Duodenal mucosa (tissue), 2 donors: Measurements from ENCODE around the gene IFT22.
"Not testable (repeated sequence)": the region's sequence is repeated elsewhere in the genome, so short reads cannot be mapped to it uniquely, and the experiment has no call there.

Experiments
- H3K27ac ChIP-seq: one replicate; pipeline ENCODE4 v1.7.0; 2013; ENCODE audit warnings: low read depth, low read length
- H3K27me3 ChIP-seq, 2 donors: one replicate each; pipeline ENCODE4 v1.7.0; 2013; ENCODE audit warnings: low read length in 2 of 2, control low read depth in 1 of 2; ENCODE audit not compliant: insufficient read depth in 2 of 2, control insufficient read depth in 1 of 2
- H3K36me3 ChIP-seq, 2 donors: one replicate each; pipeline ENCODE4 v1.7.0; 2013; ENCODE audit warnings: low read length in 2 of 2, control low read depth in 1 of 2; ENCODE audit not compliant: insufficient read depth in 2 of 2, control insufficient read depth in 1 of 2
- H3K4me1 ChIP-seq, 2 donors: one replicate each; pipeline ENCODE4 v1.7.0; 2013; ENCODE audit warnings: low read length in 2 of 2, control low read depth in 1 of 2; ENCODE audit not compliant: insufficient read depth in 2 of 2, control insufficient read depth in 1 of 2
- H3K4me3 ChIP-seq, 2 donors: one replicate each; pipeline ENCODE4 v1.7.0; 2013; ENCODE audit warnings: low read length in 2 of 2, low read depth in 1 of 2
- H3K9ac ChIP-seq, 2 donors: one replicate each; pipeline ENCODE4 v1.7.0; 2013; ENCODE audit warnings: low read length in 2 of 2, low read depth in 1 of 2
- H3K9me3 ChIP-seq, 2 donors: one replicate each; pipeline ENCODE4 v1.7.0; 2013; ENCODE audit warnings: low read length in 2 of 2, control low read depth in 1 of 2; ENCODE audit not compliant: control insufficient read depth in 1 of 2

Gene IFT22

GRCh38 chr7:101293069-101294021 lies 28.3 kb downstream of the IFT22 start:
- not testable (repeated sequence) for H3K9me3 ChIP-seq, H3K9ac ChIP-seq, H3K4me3 ChIP-seq, H3K4me1 ChIP-seq, H3K27me3 ChIP-seq, H3K27ac ChIP-seq, H3K36me3 ChIP-seq

GRCh38 chr7:101292566-101292965 lies 29.0 kb downstream of the IFT22 start:
- not testable (repeated sequence) for H3K4me3 ChIP-seq, H3K9me3 ChIP-seq, H3K27ac ChIP-seq, H3K9ac ChIP-seq, H3K36me3 ChIP-seq, H3K4me1 ChIP-seq, H3K27me3 ChIP-seq

- not testable (repeated sequence) for H3K27ac ChIP-seq, H3K4me3 ChIP-seq, H3K9ac ChIP-seq, H3K4me1 ChIP-seq, H3K36me3 ChIP-seq, H3K9me3 ChIP-seq, H3K27me3 ChIP-seq
These were observed 31.2 kb downstream of the IFT22 start for GRCh38 chr7:101290186-101291037.

GRCh38 chr7:101289687-101290086 lies 31.9 kb downstream of the IFT22 start:
- H3K4me1 ChIP-seq, H3K36me3 ChIP-seq, H3K27ac ChIP-seq, H3K9me3 ChIP-seq, H3K27me3 ChIP-seq, H3K9ac ChIP-seq, H3K4me3 ChIP-seq: not testable (repeated sequence)

GRCh38 chr7:101288439-101288838 lies 33.2 kb downstream of the IFT22 start:
- no peaks in the 10 kb centered on the region for H3K9me3 ChIP-seq
- H3K9ac ChIP-seq, result no peak overlapping the region
- peaks cover 0 to 3% of the 10 kb centered on the region in 2 donors for H3K27me3 ChIP-seq
- H3K27ac ChIP-seq, result no peak overlapping the region
- no peaks in the 10 kb centered on the region for H3K4me1 ChIP-seq
- H3K4me3 ChIP-seq, result no peak overlapping the region
- no peaks in the 10 kb centered on the region for H3K36me3 ChIP-seq

- Histone ChIP-seq H3K36me3 (no peaks in the 10 kb centered on the region), H3K4me3 (no peak overlapping the region), H3K27ac (no peak overlapping the region), H3K4me1 (peaks cover 0 to 4% of the 10 kb centered on the region in 2 donors), H3K27me3 (peaks cover 0 to 1% of the 10 kb centered on the region in 2 donors), H3K9me3 (no peaks in the 10 kb centered on the region), H3K9ac (no peak overlapping the region)
These were observed 34.6 kb downstream of the IFT22 start for GRCh38 chr7:101287032-101287431.

GRCh38 chr7:101285880-101286279 lies 35.7 kb downstream of the IFT22 start:
- not testable (repeated sequence) for H3K9me3 ChIP-seq, H3K4me1 ChIP-seq, H3K36me3 ChIP-seq, H3K4me3 ChIP-seq, H3K27ac ChIP-seq, H3K27me3 ChIP-seq, H3K9ac ChIP-seq

- no peaks in the 10 kb centered on the region for H3K27me3 ChIP-seq
- H3K4me1 ChIP-seq, result peaks cover 0 to 4% of the 10 kb centered on the region in 2 donors
- no peaks in the 10 kb centered on the region for H3K36me3 ChIP-seq
- no peak overlapping the region for H3K27ac ChIP-seq
- no peak overlapping the region for H3K9ac ChIP-seq
- no peak overlapping the region for H3K4me3 ChIP-seq
- H3K9me3 ChIP-seq, result no peaks in the 10 kb centered on the region
These were observed 36.4 kb downstream of the IFT22 start for GRCh38 chr7:101285171-101285570.

GRCh38 chr7:101280912-101281311 lies 40.7 kb downstream of the IFT22 start:
- not testable (repeated sequence) for H3K4me1 ChIP-seq, H3K4me3 ChIP-seq, H3K36me3 ChIP-seq, H3K27me3 ChIP-seq, H3K27ac ChIP-seq, H3K9me3 ChIP-seq, H3K9ac ChIP-seq
